NCI-H446 (cell line): ENCODE measurements around the gene BBS9.
"Not testable (repeated sequence)": the region's sequence is repeated elsewhere in the genome, so short reads cannot be mapped to it uniquely, and the experiment has no call there.

Source experiments
- DNase-seq, 2 experiments: peaks; one replicate each; lab custom pipeline; 2025; lab: John Stamatoyannopoulos, UW

The BBS9 gene

GRCh38 chr7:33276729-33277128 is 147.4 kb downstream of the BBS9 start:
- no peak for DNase-seq

- DNase-seq, result no peak
These were observed 148.7 kb downstream of the BBS9 start for GRCh38 chr7:33278095-33278494.

GRCh38 chr7:33286501-33286900 is 157.1 kb downstream of the BBS9 start:
- DNase-seq, result no peak

- no peak for DNase-seq
These were observed 158.4 kb downstream of the BBS9 start for GRCh38 chr7:33287738-33288137.

GRCh38 chr7:33298848-33299247 is 169.5 kb downstream of the BBS9 start:
- DNase-seq, result no peak

- DNase-seq, result no peak
These were observed 170.1 kb downstream of the BBS9 start for GRCh38 chr7:33299425-33299824.

GRCh38 chr7:33300131-33300530 is 170.8 kb downstream of the BBS9 start:
- peak; percentile 61 to 88 for DNase-seq

- no peak for DNase-seq
These were observed 171.4 kb downstream of the BBS9 start for GRCh38 chr7:33300742-33301141.

- DNase-seq, result not testable (repeated sequence)
These were observed 174.7 kb downstream of the BBS9 start for GRCh38 chr7:33303978-33304557.

- no peak for DNase-seq
These were observed 177.8 kb downstream of the BBS9 start for GRCh38 chr7:33307205-33307604.

- no peak for DNase-seq
These were observed 181.2 kb downstream of the BBS9 start for GRCh38 chr7:33310546-33310945.

- no peak for DNase-seq
These were observed 196.6 kb downstream of the BBS9 start for GRCh38 chr7:33325754-33326484.

GRCh38 chr7:33326485-33326848 is 197.1 kb downstream of the BBS9 start:
- DNase-seq, result no peak

GRCh38 chr7:33327427-33327826 is 198.1 kb downstream of the BBS9 start:
- DNase-seq, result no peak

GRCh38 chr7:33334349-33334748 is 205.0 kb downstream of the BBS9 start:
- DNase-seq, result peak in 1 of 2 experiments; percentile 35

- DNase-seq, result no peak
These were observed 207.5 kb downstream of the BBS9 start for GRCh38 chr7:33336820-33337219.

- DNase-seq, result no peak
These were observed 209.9 kb downstream of the BBS9 start for GRCh38 chr7:33339074-33339790.

- DNase-seq, result no peak
These were observed 216.7 kb downstream of the BBS9 start for GRCh38 chr7:33346055-33346454.

- DNase-seq, result no peak
These were observed 221.2 kb downstream of the BBS9 start for GRCh38 chr7:33350577-33350976.

- no peak for DNase-seq
These were observed 222.3 kb downstream of the BBS9 start for GRCh38 chr7:33351709-33352108.

GRCh38 chr7:33354201-33354600 is 224.8 kb downstream of the BBS9 start:
- DNase-seq, result no peak

GRCh38 chr7:33355386-33355785 is 226.0 kb downstream of the BBS9 start:
- no peak for DNase-seq

GRCh38 chr7:33356336-33356735 is 227.0 kb downstream of the BBS9 start:
- DNase-seq, result no peak
